H1 (cell line): Measurements from ENCODE around the gene SMARCA4. TPM values are rescaled to one million over a fixed set of nuclear protein-coding genes. Genes with fewer than 3 reads are reported as not detected.

ENCODE experiments used
- CHD1 ChIP-seq: IDR thresholded peaks from 2 replicates; pipeline ENCODE4 v1.6.1; 2012; ENCODE audit warnings: low read depth, low read length, improper control_type of control experiment
- GTF2F1 ChIP-seq: IDR thresholded peaks from 2 replicates; pipeline ENCODE4 v1.6.1; 2012; ENCODE audit warnings: low read depth, low read length, improper control_type of control experiment, borderline replicate concordance
- JUN ChIP-seq: IDR thresholded peaks from 2 replicates; pipeline ENCODE4 v1.6.1; 2011; ENCODE audit warnings: low read depth, mild to moderate bottlenecking, improper control_type of control experiment, low read length
- MAX ChIP-seq: IDR thresholded peaks from 2 replicates; pipeline ENCODE4 v1.6.1; 2012; ENCODE audit warnings: inconsistent platforms
- POLR2AphosphoS5 ChIP-seq: IDR thresholded peaks from 2 replicates; pipeline ENCODE4 v1.6.1; 2011; ENCODE audit warnings: low read depth, low read length
- polyA plus RNA-seq, 7 experiments: library from polyadenylated mRNA; depleted of rRNA in 3 of 7; stranded (reverse) in 5 of 7; unstranded in 2 of 7; fragments of >200 nt in 5 of 7; fragments of 200-250 nt in 2 of 7; gene quantifications; 1 replicate in 5 of 7; 2 replicates in 1 of 7; 4 replicates in 1 of 7; pipeline versions ENCODE4 v1.2.1 to v1.2.3, GENCODE V29; 2011 to 2013; ENCODE audit warnings: missing spikeins in 2 of 7, mixed read lengths in 2 of 7
- total RNA-seq: library from RNA; stranded (reverse); fragmentation: NEBNext Ultra II Directional; extraction: Animal tissue kit (Norgen Biotek cat#: 25700); gene quantifications from 2 replicates; pipeline ENCODE4 v1.2.1, GENCODE V29; 2021

Gene SMARCA4
- total and polyA plus RNA-seq, 2 of the 8 experiments (the other 6 are each of a cell fraction or from before 2014, with no cell fraction given): 86.4 to 263 TPM

GRCh38 chr19:10919352-10920287 is 41.2 kb upstream of the SMARCA4 start (continued):
- TF ChIP-seq POLR2AphosphoS5 (no peak), JUN (no peak), CHD1 (no peak), MAX (no peak), GTF2F1 (no peak)
